BJ (cell line): Measurements from ENCODE around the gene CPAMD8. TPM values are rescaled to one million over a fixed set of nuclear protein-coding genes. Genes with fewer than 3 reads are reported as not detected.
"Not testable (repeated sequence)": the region's sequence is repeated elsewhere in the genome, so short reads cannot be mapped to it uniquely, and the experiment has no call there.

ENCODE experiments used
- CTCF ChIA-PET: fragments of 350-600 bp; formaldehyde crosslinking; extraction: SDS; loops from one replicate; lab custom pipeline; 2021; ENCODE audit warnings: antibody characterized with exemption, inconsistent platforms; lab: Yijun Ruan, JAX
- POLR2A ChIA-PET: fragments of 300-600 bp; sonication (Branson Sonifier 250); formaldehyde crosslinking; extraction: SDS; loops from one replicate; lab custom pipeline; 2021; ENCODE audit warnings: antibody characterized with exemption; lab: Charles Lee
- DNase-seq: peaks from one replicate; pipeline ENCODE4 v3.0.0-alpha.2; 2011; ENCODE audit warnings: low read depth
- H3K27me3 ChIP-seq: 2 replicates; pipeline ENCODE4 v1.6.0; 2011; ENCODE audit warnings: low read length; ENCODE audit not compliant: control insufficient read depth, insufficient read depth
- H3K36me3 ChIP-seq: 2 replicates; pipeline ENCODE4 v1.5.1; 2011; ENCODE audit warnings: low read length; ENCODE audit not compliant: control insufficient read depth, insufficient read depth
- H3K4me3 ChIP-seq: 2 replicates; pipeline ENCODE4 v1.5.1; 2011; ENCODE audit warnings: low read depth, mild to moderate bottlenecking, control low read depth, low read length
- CTCF ChIP-seq: IDR thresholded peaks from 2 replicates; pipeline ENCODE4 v1.5.1; 2011; ENCODE audit warnings: low read depth, mild to moderate bottlenecking, control low read depth, inconsistent platforms, low read length, moderate library complexity; ENCODE audit not compliant: insufficient read depth
- polyA plus RNA-seq: library from polyadenylated mRNA; depleted of rRNA; stranded (reverse); fragments of >200 nt; gene quantifications from 2 replicates; pipeline ENCODE4 v1.2.3, GENCODE V29; 2011

The CPAMD8 gene
- polyA plus RNA-seq, 1 experiment = 1.1 TPM

- DNase-seq = no peak
- Histone ChIP-seq H3K27me3 (no peaks in the 10 kb centered on the region), H3K4me3 (no peak overlapping the region), H3K36me3 (peaks cover 35% of the 10 kb centered on the region)
- ChIA-PET CTCF (no interaction called here), POLR2A (no interaction called here)
- TF ChIP-seq CTCF = no peak
Observed at GRCh38 chr19:16875584-16876555, 150.7 kb downstream of the CPAMD8 start.

GRCh38 chr19:16874978-16875299 is 151.7 kb downstream of the CPAMD8 start:
- H3K27me3 ChIP-seq, DNase-seq, CTCF ChIA-PET, POLR2A ChIA-PET, H3K4me3 ChIP-seq: not testable (repeated sequence)
- peaks cover 36% of the 10 kb centered on the region for H3K36me3 ChIP-seq

GRCh38 chr19:16874250-16874977 is 152.2 kb downstream of the CPAMD8 start:
- POLR2A ChIA-PET = no interaction called here
- CTCF ChIA-PET = no interaction called here
- no peak overlapping the region for H3K4me3 ChIP-seq
- H3K36me3 ChIP-seq = peaks cover 37% of the 10 kb centered on the region
- H3K27me3 ChIP-seq = no peaks in the 10 kb centered on the region
- no peak for TF ChIP-seq CTCF
- no peak for DNase-seq

GRCh38 chr19:16873594-16873993 is 153.0 kb downstream of the CPAMD8 start:
- peaks cover 43% of the 10 kb centered on the region for H3K36me3 ChIP-seq
- no peak for DNase-seq
- H3K4me3 ChIP-seq = no peak overlapping the region
- POLR2A ChIA-PET = no interaction called here
- TF ChIP-seq CTCF = no peak
- CTCF ChIA-PET = no interaction called here
- no peaks in the 10 kb centered on the region for H3K27me3 ChIP-seq

- ChIA-PET CTCF (no interaction called here), POLR2A (no interaction called here)
- Histone ChIP-seq H3K4me3 (no peak overlapping the region), H3K36me3 (peaks cover 38% of the 10 kb centered on the region), H3K27me3 (no peaks in the 10 kb centered on the region)
- no peak for DNase-seq
- no peak for TF ChIP-seq CTCF
Observed at GRCh38 chr19:16872728-16873127, 153.9 kb downstream of the CPAMD8 start.
